GM20000 (cell line): Measurements from ENCODE around the gene PIK3R5.

Experiments
- DNase-seq: peaks from one replicate; pipeline ENCODE4 v3.0.0; 2012; ENCODE audit warnings: low spot score
- CTCF ChIP-seq: IDR thresholded peaks from 2 replicates; pipeline ENCODE4 v1.5.1; 2012; ENCODE audit warnings: mild to moderate bottlenecking, control low read depth; ENCODE audit errors: extremely low read depth, missing control alignments

Gene PIK3R5

GRCh38 chr17:8913091-8913490, 52.4 kb downstream of the PIK3R5 start:
- no peak for TF ChIP-seq CTCF

GRCh38 chr17:8912084-8912981, 53.2 kb downstream of the PIK3R5 start:
- TF ChIP-seq CTCF: no peak
- no peak for DNase-seq

More at GRCh38 chr17:8913091-8913490, 52.4 kb downstream of the PIK3R5 start:
- DNase-seq: no peak

GRCh38 chr17:8910969-8911604, 54.4 kb downstream of the PIK3R5 start:
- TF ChIP-seq CTCF: no peak
- no peak for DNase-seq

- DNase-seq: no peak
- no peak for TF ChIP-seq CTCF
These were observed 55.8 kb downstream of the PIK3R5 start for GRCh38 chr17:8909586-8910270.

GRCh38 chr17:8905331-8905730, 60.2 kb downstream of the PIK3R5 start:
- DNase-seq: no peak
- no peak for TF ChIP-seq CTCF

- DNase-seq: no peak
- TF ChIP-seq CTCF: no peak
These were observed 60.8 kb downstream of the PIK3R5 start for GRCh38 chr17:8904686-8905085.

- TF ChIP-seq CTCF: no peak
- DNase-seq: no peak
These were observed 61.3 kb downstream of the PIK3R5 start for GRCh38 chr17:8904201-8904600.
